Measurements from ENCODE around the gene CLN5.

GRCh38 chr13:77034881-77035280, 43.0 kb downstream of the CLN5 start:
- no peak for TF ChIP-seq CTCF (IDR thresholded peaks at IDR 0.05)
- no peak for TF ChIP-seq POLR2A (IDR thresholded peaks at IDR 0.05)
